ENCODE data around the gene HMCN1. TPM values are rescaled to one million over a fixed set of nuclear protein-coding genes. Genes with fewer than 3 reads are reported as not detected.

Gene HMCN1
- total and polyA plus RNA-seq, 2 experiments from 2014 or later, result 1.6 to 8.7 TPM

DNA sequence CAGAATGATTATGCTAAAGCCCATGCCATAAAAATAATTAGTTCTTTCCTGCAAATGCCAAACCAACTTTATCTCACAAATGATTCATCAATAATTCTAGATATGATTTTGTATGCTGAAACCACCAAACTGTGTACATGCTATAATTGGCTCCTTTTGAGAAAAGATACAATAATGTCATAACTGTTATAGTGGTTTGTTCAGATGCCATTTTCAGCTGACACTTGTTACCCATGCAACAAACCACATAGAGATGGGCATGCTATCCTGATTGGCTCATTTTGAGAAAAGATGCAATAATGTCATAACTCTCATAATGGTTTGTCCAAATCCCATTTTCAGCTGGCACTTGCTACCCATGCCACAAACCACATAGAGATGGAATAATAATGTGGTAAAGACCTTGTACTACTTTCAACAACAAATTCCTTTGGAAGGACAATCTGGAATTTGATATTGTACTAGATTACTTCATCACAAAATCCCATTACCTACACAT, 357.1 kb downstream of the HMCN1 start:
- Histone ChIP-seq H4K20me1 (replicated peaks; ENCODE audit: insufficient read depth) (no peaks in the 10 kb centered on the region), H3K27me3 (ENCODE audit: insufficient read depth) (no peaks in the 10 kb centered on the region), H3K4me1 (ENCODE audit: insufficient read depth) (no peaks in the 10 kb centered on the region), H3K4me3 (no peak overlapping the region), H3K36me3 (ENCODE audit: insufficient read depth) (no peaks in the 10 kb centered on the region), H3K9me2 (ENCODE audit: insufficient read depth) (no peaks in the 10 kb centered on the region), H2AFZ (no peak overlapping the region), H3K4me2 (no peak overlapping the region), H3K27ac (ENCODE audit: low read depth) (no peak overlapping the region), H3K79me2 (replicated peaks; ENCODE audit: insufficient read depth) (no peaks in the 10 kb centered on the region), H3F3A (replicated peaks; ENCODE audit: low read depth) (no peaks in the 10 kb centered on the region)
- Mint-ChIP-seq H3K9me3 (no peaks in the 10 kb centered on the region), H3K27ac (no peak overlapping the region), H3K4me1 (peaks cover 6% of the 10 kb centered on the region), H3K36me3 (ENCODE audit: low read depth) (no peaks in the 10 kb centered on the region), H3K4me3 (no peak overlapping the region), H3K27me3 (ENCODE audit: insufficient read depth, low read depth, poor library complexity) (no peaks in the 10 kb centered on the region)
- ATAC-seq, result no peak
- DNase-seq (ENCODE audit: low spot score), result no peak
- TF ChIP-seq, protein P1, sequence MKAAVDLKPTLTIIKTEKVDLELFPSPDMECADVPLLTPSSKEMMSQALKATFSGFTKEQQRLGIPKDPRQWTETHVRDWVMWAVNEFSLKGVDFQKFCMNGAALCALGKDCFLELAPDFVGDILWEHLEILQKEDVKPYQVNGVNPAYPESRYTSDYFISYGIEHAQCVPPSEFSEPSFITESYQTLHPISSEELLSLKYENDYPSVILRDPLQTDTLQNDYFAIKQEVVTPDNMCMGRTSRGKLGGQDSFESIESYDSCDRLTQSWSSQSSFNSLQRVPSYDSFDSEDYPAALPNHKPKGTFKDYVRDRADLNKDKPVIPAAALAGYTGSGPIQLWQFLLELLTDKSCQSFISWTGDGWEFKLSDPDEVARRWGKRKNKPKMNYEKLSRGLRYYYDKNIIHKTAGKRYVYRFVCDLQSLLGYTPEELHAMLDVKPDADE (IDR thresholded peaks at IDR 0.05), result no peak
- TF ChIP-seq ZNF114 (CRISPR knock-in tag; IDR thresholded peaks at IDR 0.05) (no peak), CREB1 (CRISPR knock-in tag; IDR thresholded peaks at IDR 0.05; ENCODE audit: low read depth) (no peak), EZH2phosphoT487 (IDR thresholded peaks at IDR 0.05; ENCODE audit: unreplicated experiment) (no peak), ZNF331 (CRISPR knock-in tag; IDR thresholded peaks at IDR 0.05; ENCODE audit: low read depth) (no peak), POLR2AphosphoS5 (IDR thresholded peaks at IDR 0.05; ENCODE audit: low read depth) (no peak), EZH2 (IDR thresholded peaks at IDR 0.05; ENCODE audit: low read depth, unreplicated experiment) (no peak)
- TF ChIP-seq, protein P2, sequence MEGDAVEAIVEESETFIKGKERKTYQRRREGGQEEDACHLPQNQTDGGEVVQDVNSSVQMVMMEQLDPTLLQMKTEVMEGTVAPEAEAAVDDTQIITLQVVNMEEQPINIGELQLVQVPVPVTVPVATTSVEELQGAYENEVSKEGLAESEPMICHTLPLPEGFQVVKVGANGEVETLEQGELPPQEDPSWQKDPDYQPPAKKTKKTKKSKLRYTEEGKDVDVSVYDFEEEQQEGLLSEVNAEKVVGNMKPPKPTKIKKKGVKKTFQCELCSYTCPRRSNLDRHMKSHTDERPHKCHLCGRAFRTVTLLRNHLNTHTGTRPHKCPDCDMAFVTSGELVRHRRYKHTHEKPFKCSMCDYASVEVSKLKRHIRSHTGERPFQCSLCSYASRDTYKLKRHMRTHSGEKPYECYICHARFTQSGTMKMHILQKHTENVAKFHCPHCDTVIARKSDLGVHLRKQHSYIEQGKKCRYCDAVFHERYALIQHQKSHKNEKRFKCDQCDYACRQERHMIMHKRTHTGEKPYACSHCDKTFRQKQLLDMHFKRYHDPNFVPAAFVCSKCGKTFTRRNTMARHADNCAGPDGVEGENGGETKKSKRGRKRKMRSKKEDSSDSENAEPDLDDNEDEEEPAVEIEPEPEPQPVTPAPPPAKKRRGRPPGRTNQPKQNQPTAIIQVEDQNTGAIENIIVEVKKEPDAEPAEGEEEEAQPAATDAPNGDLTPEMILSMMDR (conservative IDR thresholded peaks at IDR 0.05; ENCODE audit: low read depth in 2 of 2), result no peak
- TF ChIP-seq, protein P3, sequence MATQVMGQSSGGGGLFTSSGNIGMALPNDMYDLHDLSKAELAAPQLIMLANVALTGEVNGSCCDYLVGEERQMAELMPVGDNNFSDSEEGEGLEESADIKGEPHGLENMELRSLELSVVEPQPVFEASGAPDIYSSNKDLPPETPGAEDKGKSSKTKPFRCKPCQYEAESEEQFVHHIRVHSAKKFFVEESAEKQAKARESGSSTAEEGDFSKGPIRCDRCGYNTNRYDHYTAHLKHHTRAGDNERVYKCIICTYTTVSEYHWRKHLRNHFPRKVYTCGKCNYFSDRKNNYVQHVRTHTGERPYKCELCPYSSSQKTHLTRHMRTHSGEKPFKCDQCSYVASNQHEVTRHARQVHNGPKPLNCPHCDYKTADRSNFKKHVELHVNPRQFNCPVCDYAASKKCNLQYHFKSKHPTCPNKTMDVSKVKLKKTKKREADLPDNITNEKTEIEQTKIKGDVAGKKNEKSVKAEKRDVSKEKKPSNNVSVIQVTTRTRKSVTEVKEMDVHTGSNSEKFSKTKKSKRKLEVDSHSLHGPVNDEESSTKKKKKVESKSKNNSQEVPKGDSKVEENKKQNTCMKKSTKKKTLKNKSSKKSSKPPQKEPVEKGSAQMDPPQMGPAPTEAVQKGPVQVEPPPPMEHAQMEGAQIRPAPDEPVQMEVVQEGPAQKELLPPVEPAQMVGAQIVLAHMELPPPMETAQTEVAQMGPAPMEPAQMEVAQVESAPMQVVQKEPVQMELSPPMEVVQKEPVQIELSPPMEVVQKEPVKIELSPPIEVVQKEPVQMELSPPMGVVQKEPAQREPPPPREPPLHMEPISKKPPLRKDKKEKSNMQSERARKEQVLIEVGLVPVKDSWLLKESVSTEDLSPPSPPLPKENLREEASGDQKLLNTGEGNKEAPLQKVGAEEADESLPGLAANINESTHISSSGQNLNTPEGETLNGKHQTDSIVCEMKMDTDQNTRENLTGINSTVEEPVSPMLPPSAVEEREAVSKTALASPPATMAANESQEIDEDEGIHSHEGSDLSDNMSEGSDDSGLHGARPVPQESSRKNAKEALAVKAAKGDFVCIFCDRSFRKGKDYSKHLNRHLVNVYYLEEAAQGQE (IDR thresholded peaks at IDR 0.05; ENCODE audit: unreplicated experiment), result no peak

DNA sequence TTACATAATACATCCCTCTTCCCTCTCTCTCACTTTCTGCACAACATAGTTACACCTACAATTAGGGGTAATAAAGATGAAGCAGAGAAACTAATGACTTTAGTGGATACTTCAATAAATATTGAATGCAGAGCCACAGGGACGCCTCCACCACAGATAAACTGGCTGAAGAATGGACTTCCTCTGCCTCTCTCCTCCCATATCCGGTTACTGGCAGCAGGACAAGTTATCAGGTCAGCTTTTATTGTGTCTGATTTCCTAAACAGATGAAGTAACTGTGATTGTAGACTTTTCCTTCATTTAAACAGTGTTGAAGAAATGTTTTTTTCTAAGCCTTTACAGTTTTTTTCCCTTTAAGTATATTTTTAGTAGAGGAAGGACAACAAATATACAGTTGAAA, 359.2 kb downstream of the HMCN1 start:
- Histone ChIP-seq H3K4me1 (ENCODE audit: insufficient read depth) (no peaks in the 10 kb centered on the region), H3K4me2 (no peak overlapping the region), H3K27me3 (ENCODE audit: insufficient read depth) (no peaks in the 10 kb centered on the region), H3K27ac (ENCODE audit: low read depth) (no peak overlapping the region), H3F3A (replicated peaks; ENCODE audit: low read depth) (no peaks in the 10 kb centered on the region), H4K20me1 (replicated peaks; ENCODE audit: insufficient read depth) (no peaks in the 10 kb centered on the region), H3K4me3 (no peak overlapping the region), H3K9me2 (ENCODE audit: insufficient read depth) (no peaks in the 10 kb centered on the region), H2AFZ (no peak overlapping the region), H3K79me2 (replicated peaks; ENCODE audit: insufficient read depth) (no peaks in the 10 kb centered on the region), H3K36me3 (ENCODE audit: insufficient read depth) (no peaks in the 10 kb centered on the region)
- ATAC-seq (no peak), DNase-seq (ENCODE audit: low spot score) (no peak)
- H3K4me1 Mint-ChIP-seq, result peaks cover 6% of the 10 kb centered on the region
- no peaks in the 10 kb centered on the region for H3K27me3 Mint-ChIP-seq (ENCODE audit: insufficient read depth, low read depth, poor library complexity)
- no peak overlapping the region for H3K4me3 Mint-ChIP-seq
- H3K9me3 Mint-ChIP-seq, result no peaks in the 10 kb centered on the region
- no peak overlapping the region for H3K27ac Mint-ChIP-seq
- no peaks in the 10 kb centered on the region for H3K36me3 Mint-ChIP-seq (ENCODE audit: low read depth)
- TF ChIP-seq ZNF114 (CRISPR knock-in tag; IDR thresholded peaks at IDR 0.05), result no peak
- TF ChIP-seq, protein P4, sequence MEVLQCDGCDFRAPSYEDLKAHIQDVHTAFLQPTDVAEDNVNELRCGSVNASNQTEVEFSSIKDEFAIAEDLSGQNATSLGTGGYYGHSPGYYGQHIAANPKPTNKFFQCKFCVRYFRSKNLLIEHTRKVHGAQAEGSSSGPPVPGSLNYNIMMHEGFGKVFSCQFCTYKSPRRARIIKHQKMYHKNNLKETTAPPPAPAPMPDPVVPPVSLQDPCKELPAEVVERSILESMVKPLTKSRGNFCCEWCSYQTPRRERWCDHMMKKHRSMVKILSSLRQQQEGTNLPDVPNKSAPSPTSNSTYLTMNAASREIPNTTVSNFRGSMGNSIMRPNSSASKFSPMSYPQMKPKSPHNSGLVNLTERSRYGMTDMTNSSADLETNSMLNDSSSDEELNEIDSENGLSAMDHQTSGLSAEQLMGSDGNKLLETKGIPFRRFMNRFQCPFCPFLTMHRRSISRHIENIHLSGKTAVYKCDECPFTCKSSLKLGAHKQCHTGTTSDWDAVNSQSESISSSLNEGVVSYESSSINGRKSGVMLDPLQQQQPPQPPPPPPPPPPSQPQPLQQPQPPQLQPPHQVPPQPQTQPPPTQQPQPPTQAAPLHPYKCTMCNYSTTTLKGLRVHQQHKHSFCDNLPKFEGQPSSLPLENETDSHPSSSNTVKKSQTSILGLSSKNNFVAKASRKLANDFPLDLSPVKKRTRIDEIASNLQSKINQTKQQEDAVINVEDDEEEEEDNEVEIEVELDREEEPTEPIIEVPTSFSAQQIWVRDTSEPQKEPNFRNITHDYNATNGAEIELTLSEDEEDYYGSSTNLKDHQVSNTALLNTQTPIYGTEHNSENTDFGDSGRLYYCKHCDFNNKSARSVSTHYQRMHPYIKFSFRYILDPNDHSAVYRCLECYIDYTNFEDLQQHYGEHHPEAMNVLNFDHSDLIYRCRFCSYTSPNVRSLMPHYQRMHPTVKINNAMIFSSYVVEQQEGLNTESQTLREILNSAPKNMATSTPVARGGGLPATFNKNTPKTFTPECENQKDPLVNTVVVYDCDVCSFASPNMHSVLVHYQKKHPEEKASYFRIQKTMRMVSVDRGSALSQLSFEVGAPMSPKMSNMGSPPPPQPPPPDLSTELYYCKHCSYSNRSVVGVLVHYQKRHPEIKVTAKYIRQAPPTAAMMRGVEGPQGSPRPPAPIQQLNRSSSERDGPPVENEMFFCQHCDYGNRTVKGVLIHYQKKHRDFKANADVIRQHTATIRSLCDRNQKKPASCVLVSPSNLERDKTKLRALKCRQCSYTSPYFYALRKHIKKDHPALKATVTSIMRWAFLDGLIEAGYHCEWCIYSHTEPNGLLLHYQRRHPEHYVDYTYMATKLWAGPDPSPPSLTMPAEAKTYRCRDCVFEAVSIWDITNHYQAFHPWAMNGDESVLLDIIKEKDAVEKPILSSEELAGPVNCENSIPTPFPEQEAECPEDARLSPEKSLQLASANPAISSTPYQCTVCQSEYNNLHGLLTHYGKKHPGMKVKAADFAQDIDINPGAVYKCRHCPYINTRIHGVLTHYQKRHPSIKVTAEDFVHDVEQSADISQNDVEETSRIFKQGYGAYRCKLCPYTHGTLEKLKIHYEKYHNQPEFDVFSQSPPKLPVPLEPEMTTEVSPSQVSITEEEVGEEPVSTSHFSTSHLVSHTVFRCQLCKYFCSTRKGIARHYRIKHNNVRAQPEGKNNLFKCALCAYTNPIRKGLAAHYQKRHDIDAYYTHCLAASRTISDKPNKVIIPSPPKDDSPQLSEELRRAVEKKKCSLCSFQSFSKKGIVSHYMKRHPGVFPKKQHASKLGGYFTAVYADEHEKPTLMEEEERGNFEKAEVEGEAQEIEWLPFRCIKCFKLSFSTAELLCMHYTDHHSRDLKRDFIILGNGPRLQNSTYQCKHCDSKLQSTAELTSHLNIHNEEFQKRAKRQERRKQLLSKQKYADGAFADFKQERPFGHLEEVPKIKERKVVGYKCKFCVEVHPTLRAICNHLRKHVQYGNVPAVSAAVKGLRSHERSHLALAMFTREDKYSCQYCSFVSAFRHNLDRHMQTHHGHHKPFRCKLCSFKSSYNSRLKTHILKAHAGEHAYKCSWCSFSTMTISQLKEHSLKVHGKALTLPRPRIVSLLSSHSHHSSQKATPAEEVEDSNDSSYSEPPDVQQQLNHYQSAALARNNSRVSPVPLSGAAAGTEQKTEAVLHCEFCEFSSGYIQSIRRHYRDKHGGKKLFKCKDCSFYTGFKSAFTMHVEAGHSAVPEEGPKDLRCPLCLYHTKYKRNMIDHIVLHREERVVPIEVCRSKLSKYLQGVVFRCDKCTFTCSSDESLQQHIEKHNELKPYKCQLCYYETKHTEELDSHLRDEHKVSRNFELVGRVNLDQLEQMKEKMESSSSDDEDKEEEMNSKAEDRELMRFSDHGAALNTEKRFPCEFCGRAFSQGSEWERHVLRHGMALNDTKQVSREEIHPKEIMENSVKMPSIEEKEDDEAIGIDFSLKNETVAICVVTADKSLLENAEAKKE (CRISPR knock-in tag; IDR thresholded peaks at IDR 0.05), result no peak
